Caco-2 (cell line): ENCODE measurements around the gene ANTXR2. TPM values are rescaled to one million over a fixed set of nuclear protein-coding genes. Genes with fewer than 3 reads are reported as not detected.

Experiments used
- BruUV-seq: library from RNA; stranded (reverse); fragments of 400-500 nt; replicated peaks from 2 replicates; lab custom pipeline; 2021; lab: Mats Ljungman, UMichigan
- CTCF ChIA-PET: fragments of 300-600 bp; sonication (Branson Sonifier 250); formaldehyde crosslinking; loops from one replicate; lab custom pipeline; 2022; ENCODE audit warnings: antibody characterized with exemption; lab: Charles Lee
- POLR2A ChIA-PET: fragments of 300-600 bp; sonication (Branson Sonifier 250); formaldehyde crosslinking; loops from one replicate; lab custom pipeline; 2022; ENCODE audit warnings: antibody characterized with exemption; lab: Charles Lee
- DNase-seq, 2 experiments: peaks; one replicate each; pipeline versions ENCODE4 v3.0.0 to v3.0.0-alpha.2; 2020 to 2022
- H3K27me3 ChIP-seq: replicated peaks from 2 replicates; pipeline ENCODE4 v1.6.0; 2011; ENCODE audit warnings: low read length; ENCODE audit not compliant: control insufficient read depth, insufficient read depth
- H3K36me3 ChIP-seq: 2 replicates; pipeline ENCODE4 v1.5.1; 2011; ENCODE audit warnings: low read length; ENCODE audit not compliant: control insufficient read depth, insufficient read depth
- H3K4me1 ChIP-seq: fragments of 250-450 bp; sonication (Bioruptor Pico); 2 replicates; pipeline ENCODE4 v1.5.1; 2020; ENCODE audit warnings: mild to moderate bottlenecking
- H3K4me3 ChIP-seq: 2 replicates; pipeline ENCODE4 v1.5.1; 2011; ENCODE audit warnings: low read depth, mild to moderate bottlenecking, control low read depth, low read length
- H3K9me3 ChIP-seq: fragments of 250-450 bp; sonication (Bioruptor Pico); 2 replicates; pipeline ENCODE4 v1.5.1; 2020; ENCODE audit warnings: mild to moderate bottlenecking, moderate library complexity
- H3K27ac Mint-ChIP-seq: one replicate; pipeline ENCODE4 v1.8.0; 2022; ENCODE audit warnings: mixed read lengths; ENCODE audit not compliant: unreplicated experiment
- H3K27me3 Mint-ChIP-seq: one replicate; pipeline ENCODE4 v1.8.0; 2022; ENCODE audit warnings: mixed read lengths; ENCODE audit not compliant: insufficient read depth, unreplicated experiment
- H3K36me3 Mint-ChIP-seq: one replicate; pipeline ENCODE4 v1.8.0; 2022; ENCODE audit warnings: mild to moderate bottlenecking, mixed read lengths; ENCODE audit not compliant: insufficient read depth, unreplicated experiment
- H3K4me1 Mint-ChIP-seq: one replicate; pipeline ENCODE4 v1.8.0; 2022; ENCODE audit warnings: low read depth, mixed read lengths; ENCODE audit not compliant: unreplicated experiment
- H3K4me3 Mint-ChIP-seq: one replicate; pipeline ENCODE4 v1.8.0; 2022; ENCODE audit warnings: mild to moderate bottlenecking, moderate library complexity, mixed read lengths; ENCODE audit not compliant: unreplicated experiment
- H3K9me3 Mint-ChIP-seq: one replicate; pipeline ENCODE4 v1.8.0; 2022; ENCODE audit warnings: mixed read lengths; ENCODE audit not compliant: unreplicated experiment
- CTCF ChIP-seq, 2 experiments: fragments of 200-600 bp in 1 of 2; IDR thresholded peaks; 1 replicate in 1 of 2; 2 replicates in 1 of 2; pipeline versions ENCODE4 v1.5.1 to v1.8.0; 2011 to 2022; ENCODE audit warnings: antibody characterized with exemption in 1 of 2, control low read depth in 1 of 2, inconsistent platforms in 1 of 2, low read depth in 1 of 2, low read length in 1 of 2, mild to moderate bottlenecking in 1 of 2, moderate library complexity in 1 of 2; ENCODE audit not compliant: insufficient read depth in 1 of 2, severe bottlenecking in 1 of 2, unreplicated experiment in 1 of 2
- intact Hi-C: fragments of 100-400 bp; cut with micrococcal nuclease; formaldehyde crosslinking; loops from one replicate; pipeline ENCODE4 v1.10.0; 2022; ENCODE audit not compliant: unreplicated experiment
- total RNA-seq: library from RNA; stranded (reverse); gene quantifications from 2 replicates; pipeline ENCODE4 v1.2.3, GENCODE V29; 2022

Gene ANTXR2
- total RNA-seq, 1 experiment from 2014 or later, result 1.4 TPM

GRCh38 chr4:79877511-79877910, 195.5 kb downstream of the ANTXR2 start:
- no peak overlapping the region for H3K4me3 Mint-ChIP-seq
- no peaks in the 10 kb centered on the region for H3K27me3 ChIP-seq
- no peaks in the 10 kb centered on the region for H3K27me3 Mint-ChIP-seq
- DNase-seq, result no peak
- no peaks in the 10 kb centered on the region for H3K4me1 Mint-ChIP-seq
- BruUV-seq, result no TSS peak
- no peak overlapping the region for H3K27ac Mint-ChIP-seq
- H3K36me3 Mint-ChIP-seq, result no peaks in the 10 kb centered on the region
- H3K4me1 ChIP-seq, result no peaks in the 10 kb centered on the region
- H3K36me3 ChIP-seq, result no peaks in the 10 kb centered on the region
- POLR2A ChIA-PET, result no interaction called here
- no peak for TF ChIP-seq CTCF (IDR thresholded peaks at IDR 0.05; ENCODE audit: insufficient read depth in 1 of 2, low read depth in 1 of 2, low read length in 1 of 2, severe bottlenecking in 1 of 2, unreplicated experiment in 1 of 2)
- no peak overlapping the region for H3K4me3 ChIP-seq
- no peaks in the 10 kb centered on the region for H3K9me3 ChIP-seq
- CTCF ChIA-PET, result no interaction called here
- intact Hi-C loops, result no loop called here
- no peaks in the 10 kb centered on the region for H3K9me3 Mint-ChIP-seq

GRCh38 chr4:79875344-79875899, 197.6 kb downstream of the ANTXR2 start:
- Histone ChIP-seq H3K36me3 (no peaks in the 10 kb centered on the region), H3K4me1 (no peaks in the 10 kb centered on the region), H3K4me3 (no peak overlapping the region), H3K9me3 (no peaks in the 10 kb centered on the region), H3K27me3 (no peaks in the 10 kb centered on the region)
- no peak for DNase-seq
- Mint-ChIP-seq H3K27me3 (no peaks in the 10 kb centered on the region), H3K36me3 (no peaks in the 10 kb centered on the region), H3K9me3 (no peaks in the 10 kb centered on the region), H3K4me1 (no peaks in the 10 kb centered on the region), H3K4me3 (no peak overlapping the region), H3K27ac (no peak overlapping the region)
- ChIA-PET CTCF (no interaction called here), POLR2A (no interaction called here)
- no TSS peak for BruUV-seq
- intact Hi-C loops, result no loop called here
- TF ChIP-seq CTCF (IDR thresholded peaks at IDR 0.05; ENCODE audit: insufficient read depth in 1 of 2, low read depth in 1 of 2, low read length in 1 of 2, severe bottlenecking in 1 of 2, unreplicated experiment in 1 of 2), result no peak

- Histone ChIP-seq H3K9me3 (no peaks in the 10 kb centered on the region), H3K36me3 (no peaks in the 10 kb centered on the region), H3K27me3 (no peaks in the 10 kb centered on the region), H3K4me1 (no peaks in the 10 kb centered on the region), H3K4me3 (no peak overlapping the region)
- no TSS peak for BruUV-seq
- no peak overlapping the region for H3K27ac Mint-ChIP-seq
- intact Hi-C loops, result no loop called here
- H3K4me1 Mint-ChIP-seq, result no peaks in the 10 kb centered on the region
- no peaks in the 10 kb centered on the region for H3K9me3 Mint-ChIP-seq
- no peaks in the 10 kb centered on the region for H3K36me3 Mint-ChIP-seq
- POLR2A ChIA-PET, result no interaction called here
- DNase-seq, result no peak
- no peak for TF ChIP-seq CTCF (IDR thresholded peaks at IDR 0.05; ENCODE audit: insufficient read depth in 1 of 2, low read depth in 1 of 2, low read length in 1 of 2, severe bottlenecking in 1 of 2, unreplicated experiment in 1 of 2)
- H3K27me3 Mint-ChIP-seq, result no peaks in the 10 kb centered on the region
- CTCF ChIA-PET, result no interaction called here
- H3K4me3 Mint-ChIP-seq, result no peak overlapping the region
These were observed 198.8 kb downstream of the ANTXR2 start for GRCh38 chr4:79874197-79874596.
